Measurements from ENCODE around the gene DIABLO.

The DIABLO gene

DNA sequence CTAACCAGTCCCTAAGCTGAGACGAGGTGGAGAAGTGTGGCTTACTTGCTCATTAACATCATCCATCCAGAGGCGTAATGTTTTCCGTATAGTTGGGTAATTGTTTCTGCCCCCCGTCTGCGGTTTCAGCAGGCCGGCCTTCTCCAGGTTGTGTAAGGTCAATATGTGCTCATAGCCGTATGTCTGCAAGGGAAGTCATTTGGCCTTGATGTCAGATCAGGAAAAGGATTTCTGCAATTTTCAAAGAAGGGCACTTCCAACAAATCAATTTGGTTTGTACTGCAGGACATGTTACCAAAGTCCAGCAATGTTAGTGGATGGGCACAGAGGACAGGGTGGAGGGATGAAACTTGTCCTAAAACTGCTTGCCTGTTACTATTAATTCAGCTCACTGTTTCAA lies 9.9 kb upstream of the DIABLO start:
- no peaks in the 10 kb centered on the region for H3K9me3 Mint-ChIP-seq
- H3K36me3 Mint-ChIP-seq, result peaks cover 25% of the 10 kb centered on the region
- H3K27me3 Mint-ChIP-seq, result no peaks in the 10 kb centered on the region
- no peak overlapping the region for H3K27ac Mint-ChIP-seq
- CTCF ChIA-PET, result interaction anchor here (0.6 to 0.9 kb wide), 2 partner anchors 30 to 45 kb away, joined by 4 read pairs; no protein-coding TSS in a partner anchor
- H3K4me3 Mint-ChIP-seq, result no peak overlapping the region
- H3K4me1 Mint-ChIP-seq, result no peaks in the 10 kb centered on the region
- DNase-seq, result no peak

- H3K27ac Mint-ChIP-seq, result peak overlapping the region; percentile 42
- CTCF ChIA-PET, result no interaction called here
- H3K36me3 Mint-ChIP-seq, result peaks cover 18% of the 10 kb centered on the region
- no peaks in the 10 kb centered on the region for H3K27me3 Mint-ChIP-seq
- no peak overlapping the region for H3K4me3 Mint-ChIP-seq
- H3K9me3 Mint-ChIP-seq, result no peaks in the 10 kb centered on the region
- DNase-seq, result no peak
- peaks cover 6% of the 10 kb centered on the region for H3K4me1 Mint-ChIP-seq
These were observed 6.8 kb upstream of the DIABLO start for GRCh38 chr12:122232691-122233090.

DNA sequence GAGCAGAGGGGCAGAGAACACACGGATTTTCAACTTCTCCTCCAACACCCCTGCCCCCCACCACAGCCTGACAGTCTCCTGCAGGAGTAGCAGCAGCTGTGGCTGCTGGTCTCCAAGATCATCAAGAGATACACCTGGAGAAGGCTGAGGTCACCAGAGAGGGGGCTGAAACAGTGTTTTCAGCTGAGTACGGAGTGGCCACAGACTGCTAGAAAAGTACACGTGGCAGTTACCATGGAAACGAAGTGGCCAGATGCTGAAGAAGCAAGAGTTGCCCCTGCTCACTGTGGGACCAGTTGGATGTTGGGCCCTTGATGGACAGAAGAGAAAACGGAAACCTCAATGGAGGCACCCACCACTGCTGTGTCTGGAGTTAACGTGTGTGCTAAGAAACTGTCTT lies 4.9 kb upstream of the DIABLO start:
- CTCF ChIA-PET, result interaction anchor here (2.0 kb wide), 1 partner anchor 14 kb away, joined by 6 read pairs; no protein-coding TSS in a partner anchor
- no peak overlapping the region for H3K27ac Mint-ChIP-seq
- H3K9me3 Mint-ChIP-seq, result no peaks in the 10 kb centered on the region
- DNase-seq, result no peak
- H3K4me3 Mint-ChIP-seq, result no peak overlapping the region
- no peaks in the 10 kb centered on the region for H3K27me3 Mint-ChIP-seq
- H3K4me1 Mint-ChIP-seq, result peaks cover 18% of the 10 kb centered on the region
- H3K36me3 Mint-ChIP-seq, result peaks cover 16% of the 10 kb centered on the region

DNA sequence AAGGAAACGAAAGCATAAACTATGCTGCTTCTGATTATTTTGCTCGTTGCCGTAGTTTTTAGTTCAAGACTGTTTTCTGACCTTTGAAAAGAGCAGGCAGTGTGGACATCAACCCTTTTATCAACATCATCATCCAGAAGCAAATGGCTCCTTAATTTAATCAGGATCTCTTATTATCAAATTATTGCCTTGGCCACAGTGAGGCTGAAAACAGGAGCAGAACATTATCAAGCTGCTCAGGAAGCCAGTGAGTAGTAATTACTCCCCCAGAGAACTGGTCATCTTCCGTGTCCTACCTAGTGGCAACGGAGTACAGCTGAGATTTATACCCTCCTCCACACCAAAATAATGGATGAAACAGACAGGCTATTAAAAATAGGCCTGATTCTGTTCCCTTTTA lies 2.2 kb upstream of the DIABLO start:
- H3K4me1 Mint-ChIP-seq, result peaks cover 36% of the 10 kb centered on the region
- CTCF ChIA-PET, result no interaction called here
- peaks cover 17% of the 10 kb centered on the region for H3K36me3 Mint-ChIP-seq
- no peaks in the 10 kb centered on the region for H3K9me3 Mint-ChIP-seq
- no peak overlapping the region for H3K4me3 Mint-ChIP-seq
- DNase-seq, result no peak
- no peaks in the 10 kb centered on the region for H3K27me3 Mint-ChIP-seq
- no peak overlapping the region for H3K27ac Mint-ChIP-seq

DNA sequence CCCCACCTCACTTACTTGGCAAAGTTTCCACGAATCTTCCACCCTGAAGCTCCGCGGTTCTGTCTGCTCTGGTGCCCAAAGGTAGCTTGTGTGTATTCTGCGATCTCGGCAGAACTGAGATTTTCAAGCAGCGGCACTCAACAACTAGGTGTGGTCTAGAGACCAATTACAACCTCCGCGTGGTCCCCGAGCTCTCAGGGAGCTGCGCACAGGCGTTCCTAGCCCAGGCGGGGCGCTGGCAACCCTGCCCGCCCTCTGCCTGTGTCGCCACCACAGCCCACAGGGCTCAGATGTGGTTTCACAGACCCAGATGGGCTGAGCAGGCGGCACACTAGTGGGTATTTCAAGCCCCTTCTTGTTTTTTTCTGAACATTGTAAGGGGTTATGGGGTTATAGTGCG lies 1.5 kb upstream of the DIABLO start:
- H3K27me3 Mint-ChIP-seq, result no peaks in the 10 kb centered on the region
- H3K4me3 Mint-ChIP-seq, result peak overlapping the region; percentile 68
- peak; percentile 37 for DNase-seq
- CTCF ChIA-PET, result interaction anchor here (1.1 kb wide), 1 partner anchor 17 kb away, joined by 4 read pairs; no protein-coding TSS in a partner anchor
- H3K36me3 Mint-ChIP-seq, result peaks cover 19% of the 10 kb centered on the region
- H3K4me1 Mint-ChIP-seq, result peaks cover 40% of the 10 kb centered on the region
- no peak overlapping the region for H3K27ac Mint-ChIP-seq
- no peaks in the 10 kb centered on the region for H3K9me3 Mint-ChIP-seq

- Mint-ChIP-seq H3K4me3 (peak overlapping the region; percentile 68), H3K4me1 (peaks cover 42% of the 10 kb centered on the region)
- DNase-seq, result no peak
These were observed 694 bp upstream of the DIABLO start for GRCh38 chr12:122226366-122227125.

DNA sequence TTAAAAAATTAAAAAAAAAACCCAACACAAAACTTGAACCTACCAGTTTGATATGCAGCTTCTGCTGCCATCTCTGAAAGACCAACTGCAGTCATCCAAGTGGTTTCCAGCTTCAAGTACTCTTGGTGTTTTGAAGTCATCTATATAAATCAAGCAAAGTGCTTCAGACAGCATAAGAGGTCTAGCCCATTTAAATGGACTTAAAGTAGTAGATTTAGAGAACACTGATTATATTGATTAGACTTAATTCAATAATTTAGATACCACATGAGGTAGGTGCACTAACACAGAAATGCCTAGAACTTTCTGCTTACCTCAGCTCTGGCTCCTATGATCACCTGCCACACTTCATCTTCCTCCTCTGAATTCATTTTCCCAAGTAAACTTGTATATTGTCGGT lies 9.4 kb downstream of the DIABLO start:
- H3K9me3 Mint-ChIP-seq, result no peaks in the 10 kb centered on the region
- H3K27me3 Mint-ChIP-seq, result no peaks in the 10 kb centered on the region
- no peak overlapping the region for H3K27ac Mint-ChIP-seq
- CTCF ChIA-PET, result interaction anchor here (0.9 to 1.7 kb wide), 4 partner anchors 24 to 140 kb away, joined by 3 to 5 read pairs (median 3); no protein-coding TSS in a partner anchor
- no peak overlapping the region for H3K4me3 Mint-ChIP-seq
- H3K4me1 Mint-ChIP-seq, result no peaks in the 10 kb centered on the region
- no peak for DNase-seq
- peaks cover 44% of the 10 kb centered on the region for H3K36me3 Mint-ChIP-seq

More at GRCh38 chr12:122226366-122227125, 694 bp upstream of the DIABLO start:
- CTCF ChIA-PET, result interaction anchor here (1.1 kb wide), 2 partner anchors 17 to 40 kb away, joined by 4 read pairs; partner anchors contain the start of gene VPS33A
- no peaks in the 10 kb centered on the region for H3K27me3 Mint-ChIP-seq
- peak overlapping the region; percentile 60 for H3K27ac Mint-ChIP-seq
- no peaks in the 10 kb centered on the region for H3K9me3 Mint-ChIP-seq
- H3K36me3 Mint-ChIP-seq, result peaks cover 17% of the 10 kb centered on the region

DNA sequence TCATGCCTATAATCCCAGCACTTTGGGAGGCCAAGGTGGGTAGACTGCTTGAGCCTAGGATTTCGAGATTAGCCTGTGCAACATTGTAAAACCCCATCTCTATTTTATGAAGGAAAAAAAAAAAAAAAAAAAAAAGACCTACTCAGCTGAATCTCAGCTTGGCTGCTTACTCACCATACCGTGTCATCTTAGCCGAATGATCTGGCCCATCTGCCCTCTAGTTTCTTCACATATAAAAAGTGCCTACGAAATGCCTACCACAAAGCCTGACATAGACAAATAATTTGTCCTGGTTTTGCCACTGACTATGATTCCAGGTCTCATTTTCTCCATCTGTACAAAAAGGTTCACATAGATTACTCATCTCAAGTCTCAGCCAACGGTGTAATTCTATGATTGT lies 10.1 kb downstream of the DIABLO start:
- H3K27ac Mint-ChIP-seq, result no peak overlapping the region
- no peaks in the 10 kb centered on the region for H3K9me3 Mint-ChIP-seq
- no peaks in the 10 kb centered on the region for H3K4me1 Mint-ChIP-seq
- DNase-seq, result no peak
- CTCF ChIA-PET, result interaction anchor here (0.6 to 1.7 kb wide), 4 partner anchors 14 to 121 kb away, joined by 3 to 5 read pairs (median 4); no protein-coding TSS in a partner anchor
- H3K27me3 Mint-ChIP-seq, result no peaks in the 10 kb centered on the region
- H3K4me3 Mint-ChIP-seq, result no peak overlapping the region
- H3K36me3 Mint-ChIP-seq, result peaks cover 44% of the 10 kb centered on the region

- peaks cover 30% of the 10 kb centered on the region for H3K36me3 Mint-ChIP-seq
- no peak overlapping the region for H3K27ac Mint-ChIP-seq
- H3K9me3 Mint-ChIP-seq, result no peaks in the 10 kb centered on the region
- DNase-seq, result no peak
- no peak overlapping the region for H3K4me3 Mint-ChIP-seq
- CTCF ChIA-PET, result no interaction called here
- H3K27me3 Mint-ChIP-seq, result peaks cover 28% of the 10 kb centered on the region
- peaks cover 7% of the 10 kb centered on the region for H3K4me1 Mint-ChIP-seq
These were observed 17.6 kb downstream of the DIABLO start for GRCh38 chr12:122208073-122208820.

DNA sequence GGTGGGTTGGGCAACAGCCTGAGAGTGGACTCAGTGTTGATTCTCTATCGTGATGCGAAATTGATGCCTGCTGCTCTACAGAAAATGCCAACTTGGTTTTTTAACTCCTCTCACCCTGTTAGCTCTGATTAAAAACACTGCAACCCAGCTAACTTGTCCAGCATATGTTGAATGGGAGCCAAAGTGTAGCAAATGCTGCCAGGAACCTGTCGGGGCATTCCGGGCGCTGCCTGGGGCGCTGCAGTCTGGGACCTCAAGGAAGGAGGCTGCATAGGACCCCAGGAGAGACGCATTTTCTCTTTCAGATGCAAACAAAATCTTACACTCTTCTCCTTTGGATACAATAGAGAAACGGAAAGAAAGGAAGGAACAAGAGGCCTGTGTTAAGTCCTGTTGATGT lies 18.5 kb downstream of the DIABLO start:
- Mint-ChIP-seq H3K4me1 (peaks cover 15% of the 10 kb centered on the region), H3K27ac (no peak overlapping the region), H3K27me3 (peaks cover 36% of the 10 kb centered on the region), H3K4me3 (no peak overlapping the region), H3K9me3 (no peaks in the 10 kb centered on the region), H3K36me3 (peaks cover 30% of the 10 kb centered on the region)
- DNase-seq, result no peak
- CTCF ChIA-PET, result no interaction called here

- Mint-ChIP-seq H3K27ac (no peak overlapping the region), H3K4me3 (no peak overlapping the region), H3K27me3 (peaks cover 38% of the 10 kb centered on the region), H3K4me1 (peaks cover 16% of the 10 kb centered on the region), H3K9me3 (no peaks in the 10 kb centered on the region), H3K36me3 (peaks cover 26% of the 10 kb centered on the region)
- CTCF ChIA-PET, result no interaction called here
- no peak for DNase-seq
These were observed 18.9 kb downstream of the DIABLO start for GRCh38 chr12:122206976-122207375.

- CTCF ChIA-PET, result no interaction called here
- H3K36me3 Mint-ChIP-seq, result peaks cover 23% of the 10 kb centered on the region
- no peak overlapping the region for H3K27ac Mint-ChIP-seq
- H3K4me1 Mint-ChIP-seq, result peaks cover 16% of the 10 kb centered on the region
- no peaks in the 10 kb centered on the region for H3K9me3 Mint-ChIP-seq
- no peak for DNase-seq
- H3K4me3 Mint-ChIP-seq, result no peak overlapping the region
- peaks cover 45% of the 10 kb centered on the region for H3K27me3 Mint-ChIP-seq
These were observed 19.6 kb downstream of the DIABLO start for GRCh38 chr12:122206111-122206881.

- H3K4me3 Mint-ChIP-seq, result peak overlapping the region; percentile 69
- peaks cover 55% of the 10 kb centered on the region for H3K27me3 Mint-ChIP-seq
- H3K9me3 Mint-ChIP-seq, result no peaks in the 10 kb centered on the region
- peaks cover 19% of the 10 kb centered on the region for H3K36me3 Mint-ChIP-seq
- peaks cover 16% of the 10 kb centered on the region for H3K4me1 Mint-ChIP-seq
- no peak for DNase-seq
- no peak overlapping the region for H3K27ac Mint-ChIP-seq
- CTCF ChIA-PET, result no interaction called here
These were observed 20.6 kb downstream of the DIABLO start for GRCh38 chr12:122205053-122205925.
